EL (cell line): ENCODE results near the gene RUNX3.

ENCODE experiments used
- DNase-seq: peaks from one replicate; pipeline ENCODE4 v3.0.0-alpha.2; 2016

RUNX3 gene

GRCh38 chr1:24945354-24946326 is 15.6 kb upstream of the RUNX3 start:
- DNase-seq, result no peak

- no peak for DNase-seq
Observed at GRCh38 chr1:24944318-24944717, 14.2 kb upstream of the RUNX3 start.

GRCh38 chr1:24942789-24943188 is 12.7 kb upstream of the RUNX3 start:
- no peak for DNase-seq

GRCh38 chr1:24941564-24941963 is 11.5 kb upstream of the RUNX3 start:
- DNase-seq, result no peak

GRCh38 chr1:24940231-24940630 is 10.2 kb upstream of the RUNX3 start:
- DNase-seq, result no peak

- DNase-seq, result no peak
Observed at GRCh38 chr1:24939675-24940193, 9.7 kb upstream of the RUNX3 start.

- no peak for DNase-seq
Observed at GRCh38 chr1:24939040-24939674, 9.1 kb upstream of the RUNX3 start.

- DNase-seq, result no peak
Observed at GRCh38 chr1:24938276-24938675, 8.2 kb upstream of the RUNX3 start.

GRCh38 chr1:24936684-24937083 is 6.6 kb upstream of the RUNX3 start:
- DNase-seq, result no peak

GRCh38 chr1:24935615-24936484 is 5.8 kb upstream of the RUNX3 start:
- no peak for DNase-seq

GRCh38 chr1:24935196-24935526 is 5.1 kb upstream of the RUNX3 start:
- DNase-seq, result no peak

GRCh38 chr1:24934310-24935195 is 4.5 kb upstream of the RUNX3 start:
- DNase-seq, result no peak

GRCh38 chr1:24933468-24933867 is 3.4 kb upstream of the RUNX3 start:
- DNase-seq, result no peak

GRCh38 chr1:24932725-24933294 is 2.7 kb upstream of the RUNX3 start:
- DNase-seq, result no peak

GRCh38 chr1:24932284-24932683 is 2.2 kb upstream of the RUNX3 start:
- DNase-seq, result peak; percentile 40

GRCh38 chr1:24931468-24932231 is 1.6 kb upstream of the RUNX3 start:
- no peak for DNase-seq

- no peak for DNase-seq
Observed at GRCh38 chr1:24931146-24931467, 1.0 kb upstream of the RUNX3 start.

- DNase-seq, result peak; percentile 40
Observed at GRCh38 chr1:24929398-24930259, 447 bp downstream of the RUNX3 start.

GRCh38 chr1:24928689-24929397 is 1.2 kb downstream of the RUNX3 start:
- DNase-seq, result peak; percentile 39
